Measurements from ENCODE around the gene MYO3B.
"Not testable (repeated sequence)": the region's sequence is repeated elsewhere in the genome, so short reads cannot be mapped to it uniquely, and the experiment has no call there.

The MYO3B gene

DNA sequence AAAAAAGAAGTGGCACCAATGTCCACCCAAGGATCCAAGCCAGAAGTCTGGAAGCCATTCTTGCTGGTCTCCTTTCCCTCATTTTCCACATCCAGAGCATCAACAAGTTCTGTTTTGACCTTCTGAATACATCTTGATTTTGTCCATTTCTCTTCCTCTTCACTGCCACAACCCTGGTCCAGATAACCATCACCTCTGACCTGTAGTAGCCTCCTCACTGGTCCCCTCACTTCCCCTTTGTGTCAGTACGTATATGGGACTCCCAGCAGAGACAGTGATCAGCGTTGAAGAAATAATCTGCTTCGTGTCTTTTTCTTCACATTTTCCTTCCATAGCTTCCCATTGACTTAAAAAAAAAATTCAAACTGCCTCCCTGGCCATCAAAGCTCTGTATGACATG is 427.9 kb downstream of the MYO3B start:
- no peak for DNase-seq

DNA sequence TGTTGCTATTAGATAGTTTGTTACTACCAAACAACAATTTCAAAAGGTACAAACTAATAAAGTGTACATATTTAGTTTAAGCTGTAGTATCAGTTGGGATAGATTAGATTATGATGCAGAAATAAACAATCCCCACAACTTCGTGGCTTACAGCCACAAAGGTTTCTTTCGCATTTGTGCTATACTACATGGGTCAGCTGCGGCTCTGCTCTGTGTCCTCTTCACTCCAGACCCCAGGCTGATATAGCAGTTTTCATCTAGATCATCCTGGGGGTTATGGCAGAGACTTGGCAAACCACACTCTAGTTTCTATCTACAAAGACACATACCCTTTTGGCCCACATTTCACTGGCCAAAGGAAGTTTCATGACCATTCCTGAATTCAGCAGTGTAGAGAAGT is 429.2 kb downstream of the MYO3B start:
- DNase-seq: no peak

DNA sequence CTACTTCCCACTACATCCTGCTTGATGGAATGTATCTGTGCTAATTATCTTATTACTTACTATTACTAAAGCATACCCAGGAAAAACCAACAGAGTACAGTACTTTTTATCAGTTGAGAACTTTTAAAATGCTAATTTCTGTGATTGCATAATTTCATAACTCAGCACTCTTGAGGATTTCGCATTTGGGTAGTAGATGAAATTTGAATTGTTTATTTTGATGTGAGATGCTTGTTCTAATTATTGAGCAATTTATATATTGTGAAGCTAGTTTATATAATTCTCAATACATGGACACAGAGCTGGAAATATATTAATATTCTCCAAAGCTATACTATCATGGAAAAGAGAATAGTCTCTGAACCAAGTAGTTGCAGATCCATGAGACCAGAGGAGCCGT is 432.7 kb downstream of the MYO3B start:
- DNase-seq: no peak

DNA sequence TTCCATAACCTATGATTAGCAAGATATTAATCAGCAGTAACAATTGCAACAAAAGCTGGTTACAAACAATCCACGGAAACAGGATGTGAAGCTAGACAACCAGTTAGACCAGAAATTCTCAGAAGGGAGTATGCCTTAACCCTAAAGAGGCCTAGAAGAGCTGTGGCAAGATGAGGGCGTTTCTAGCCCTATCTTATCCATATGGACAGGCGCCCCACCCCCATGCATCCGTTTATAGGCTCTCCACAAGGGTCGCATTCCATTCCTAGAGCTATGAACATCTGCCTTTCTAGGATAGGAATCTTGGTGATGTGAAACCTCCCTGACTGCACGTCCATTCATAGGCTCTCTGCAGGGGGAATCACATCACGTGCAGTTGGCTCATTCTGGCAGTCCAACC is 441.0 kb downstream of the MYO3B start:
- not testable (repeated sequence) for DNase-seq

DNA sequence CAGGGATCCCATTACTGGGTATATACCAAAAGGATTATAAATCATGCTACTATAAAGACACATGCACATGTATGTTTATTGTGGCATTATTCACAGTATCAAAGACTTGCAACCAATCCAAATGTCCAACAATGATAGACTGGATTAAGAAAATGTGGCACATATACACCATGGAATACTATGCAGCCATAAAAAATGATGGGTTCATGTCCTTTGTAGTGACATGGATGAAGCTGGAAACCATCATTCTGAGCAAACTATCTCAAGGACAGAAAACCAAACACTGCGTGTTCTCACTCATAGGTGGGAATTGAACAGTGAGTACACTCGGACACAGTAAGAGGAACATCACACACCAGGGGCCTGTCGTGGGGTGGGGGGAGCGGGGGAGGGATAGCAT is 457.1 kb downstream of the MYO3B start:
- not testable (repeated sequence) for DNase-seq

DNA sequence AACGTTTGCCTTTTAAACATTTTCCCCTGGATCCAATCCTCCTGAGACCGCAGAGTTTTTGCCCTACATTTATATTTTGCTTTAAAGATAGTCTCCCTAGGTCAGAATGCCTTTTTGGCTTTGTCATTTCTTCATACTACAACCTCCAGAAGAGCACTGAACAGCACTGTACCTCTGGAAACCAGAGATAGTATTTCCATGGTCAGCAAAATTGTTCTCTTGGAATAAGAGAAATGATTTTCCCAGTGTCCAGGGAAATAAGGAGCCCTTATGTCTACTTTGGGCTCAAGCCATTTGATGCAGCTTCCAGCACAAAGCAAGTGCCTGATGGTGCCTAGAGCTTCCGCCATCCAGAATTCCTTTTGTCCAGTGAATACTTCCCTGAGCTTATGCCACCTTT is 461.7 kb downstream of the MYO3B start:
- no peak for DNase-seq

DNA sequence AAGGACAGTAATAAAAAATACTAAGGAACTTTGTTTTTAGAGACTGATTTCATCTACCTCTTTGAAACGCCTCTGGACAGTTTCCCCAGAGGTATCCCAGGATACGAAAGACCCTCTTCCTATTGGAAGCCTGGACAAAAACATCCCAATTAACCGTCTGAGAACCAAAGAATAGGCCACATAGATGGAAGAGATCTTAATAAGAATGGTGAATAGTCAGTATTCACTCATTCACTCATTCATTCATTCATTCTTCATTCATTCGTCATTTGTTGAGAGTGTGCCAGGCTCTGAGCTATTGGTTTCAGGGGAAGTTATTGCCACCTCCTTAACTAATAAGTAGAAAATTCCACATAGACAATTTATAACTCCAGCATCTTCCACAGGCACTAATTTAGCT is 464.0 kb downstream of the MYO3B start:
- DNase-seq: no peak

DNA sequence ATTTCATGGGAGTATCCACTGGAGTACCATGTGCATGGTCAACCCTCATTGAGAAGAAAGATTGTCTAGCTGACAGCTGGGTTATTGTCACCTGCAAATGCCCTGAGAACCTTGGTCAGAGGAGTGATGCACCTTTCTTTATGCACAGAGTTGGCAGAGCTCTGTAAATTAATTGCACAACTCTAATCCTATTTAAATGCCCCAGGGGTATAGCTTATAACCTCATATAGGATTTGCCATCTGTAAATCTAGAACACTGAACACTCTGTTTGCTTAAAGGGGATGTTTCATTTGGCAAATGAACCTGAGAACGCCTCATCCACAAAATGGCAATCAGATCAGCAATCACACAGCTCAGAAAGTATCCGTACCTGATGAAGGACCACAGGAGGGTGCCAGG is 465.4 kb downstream of the MYO3B start:
- DNase-seq: no peak

DNA sequence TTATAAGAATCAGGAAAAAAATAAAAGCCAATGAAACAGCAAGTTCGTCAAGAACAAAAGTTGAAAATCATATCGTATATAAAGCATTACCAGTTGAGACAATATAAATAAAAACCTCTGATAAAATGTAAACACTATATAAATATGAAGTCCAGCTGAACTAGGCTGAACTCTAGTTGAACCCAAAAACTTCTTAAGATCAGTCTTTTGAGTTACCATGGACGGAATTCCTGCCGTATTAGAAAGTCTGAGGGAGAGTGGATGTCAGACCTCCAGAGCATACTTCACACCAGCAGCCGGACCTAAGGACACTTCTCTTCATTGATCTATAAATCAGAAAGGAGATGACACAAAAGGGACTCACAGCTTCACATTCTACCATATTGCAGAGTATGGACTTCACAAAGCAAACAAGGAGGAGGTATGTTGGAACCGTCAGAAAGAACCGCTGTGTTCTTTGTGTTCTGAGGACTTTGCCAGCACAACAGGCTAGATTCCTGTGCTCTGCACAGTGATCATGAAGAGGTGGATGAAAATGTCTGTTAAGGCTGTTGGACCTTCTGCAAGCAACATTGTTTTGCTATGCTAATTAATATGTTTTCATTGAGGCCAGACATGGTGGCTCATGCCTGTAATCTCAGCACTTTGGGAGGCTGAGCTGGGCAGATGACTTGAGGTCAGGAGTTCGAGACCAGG is 469.9 kb downstream of the MYO3B start:
- DNase-seq: no peak

DNA sequence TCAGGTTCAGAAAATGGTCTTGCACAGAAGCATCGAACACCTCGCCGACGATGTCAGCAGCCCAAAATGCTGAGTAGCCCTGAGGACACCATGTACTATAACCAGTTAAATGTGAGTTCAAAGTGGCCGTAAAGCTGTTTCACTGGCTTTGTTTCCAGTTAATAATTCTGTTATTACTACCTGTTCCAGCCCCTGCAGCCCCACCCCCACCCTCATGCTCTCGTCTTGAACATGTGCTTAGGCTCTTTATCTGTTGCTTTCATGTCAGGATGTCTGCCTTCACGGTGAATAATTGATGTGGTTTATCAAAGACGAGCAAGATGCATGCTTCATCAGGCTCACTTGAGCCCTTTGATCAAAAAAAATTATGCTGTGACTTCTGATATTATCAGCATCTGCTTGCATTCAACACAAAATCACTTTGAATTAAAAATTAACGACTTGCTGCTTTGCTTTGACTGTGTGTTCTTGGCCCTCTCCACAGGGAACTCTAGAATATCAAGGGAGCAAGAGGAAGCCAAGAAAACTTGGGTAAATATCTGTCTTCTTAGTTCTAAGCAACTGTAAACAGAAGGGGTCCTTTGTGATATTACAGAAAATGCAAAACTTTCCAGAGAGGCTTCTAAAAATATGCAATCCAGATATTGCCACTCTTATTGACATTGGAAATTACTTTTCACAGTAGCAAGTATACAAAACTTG is 473.8 kb downstream of the MYO3B start:
- DNase-seq: no peak

DNA sequence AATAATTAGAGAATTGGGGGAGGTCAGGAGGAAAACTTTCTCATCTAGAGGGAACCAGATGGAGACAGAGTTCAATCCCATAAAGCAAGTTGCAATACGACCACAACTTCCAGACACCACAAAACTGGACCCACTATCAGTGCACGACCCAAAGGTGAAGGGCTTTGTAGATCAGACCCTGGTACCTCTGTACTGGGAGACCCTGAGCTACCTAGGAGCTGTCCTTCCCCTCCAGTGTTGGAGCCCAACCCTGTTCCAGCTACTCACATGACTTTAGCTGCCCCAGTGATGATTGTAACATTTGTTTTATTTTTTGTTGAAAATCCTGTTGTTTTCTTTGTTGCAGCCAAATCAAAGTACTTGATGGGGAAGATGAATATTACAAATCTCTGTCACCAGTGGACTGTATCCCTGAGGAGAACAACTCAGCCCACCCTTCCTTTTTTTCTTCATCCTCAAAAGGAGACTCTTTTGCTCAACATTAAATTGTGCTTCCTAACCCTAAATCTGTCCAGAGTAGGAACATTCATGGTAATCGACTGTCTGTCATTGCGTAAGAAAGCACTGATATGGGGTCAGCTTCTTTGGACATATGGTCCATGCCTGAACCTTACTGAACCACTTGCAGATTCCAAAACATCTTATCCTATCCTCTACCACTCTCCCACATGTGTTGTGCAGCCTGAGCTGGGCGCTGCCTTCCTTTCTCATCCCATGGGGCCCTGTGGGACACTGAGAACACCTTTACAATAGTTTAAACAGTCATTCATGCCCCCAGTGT is 474.9 kb downstream of the MYO3B start:
- DNase-seq: no peak

DNA sequence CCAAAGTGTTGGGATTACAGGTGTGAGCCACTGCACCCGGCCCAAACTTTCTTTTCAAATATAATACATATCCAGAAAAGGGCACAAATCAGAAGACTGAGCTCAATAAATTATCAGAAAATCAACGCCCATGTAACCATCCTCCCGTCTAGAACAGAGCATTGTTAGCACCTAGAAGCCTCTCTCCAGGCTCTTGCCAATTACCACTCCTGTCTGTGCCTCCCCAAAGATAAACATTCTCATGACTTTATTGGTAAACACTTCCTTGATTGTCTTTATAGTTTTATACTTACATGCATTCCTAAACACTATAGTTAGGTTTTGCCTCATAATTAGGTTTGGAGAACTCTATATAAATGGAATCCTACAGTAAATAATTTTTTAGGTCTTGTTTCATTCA is 478.7 kb downstream of the MYO3B start:
- no peak for DNase-seq

DNA sequence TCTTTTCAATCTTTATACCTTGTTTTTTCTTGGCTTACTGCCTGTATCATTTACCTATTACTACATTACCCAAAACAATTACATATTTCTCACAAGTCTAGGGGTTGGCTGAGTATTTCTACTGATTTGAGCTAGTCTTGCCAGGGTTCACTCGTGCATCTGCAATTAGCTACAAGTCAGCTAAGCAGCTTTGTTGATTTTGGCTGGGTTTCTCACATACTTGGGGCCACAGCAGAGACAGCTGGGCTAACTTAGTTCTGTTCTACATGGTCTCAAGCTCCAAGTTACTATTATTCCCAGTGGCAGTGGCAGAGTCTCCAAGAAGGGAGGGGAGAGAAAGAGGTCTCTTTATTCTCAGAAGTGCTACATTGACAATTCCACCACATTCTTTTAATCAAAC is 482.5 kb downstream of the MYO3B start:
- no peak for DNase-seq

DNA sequence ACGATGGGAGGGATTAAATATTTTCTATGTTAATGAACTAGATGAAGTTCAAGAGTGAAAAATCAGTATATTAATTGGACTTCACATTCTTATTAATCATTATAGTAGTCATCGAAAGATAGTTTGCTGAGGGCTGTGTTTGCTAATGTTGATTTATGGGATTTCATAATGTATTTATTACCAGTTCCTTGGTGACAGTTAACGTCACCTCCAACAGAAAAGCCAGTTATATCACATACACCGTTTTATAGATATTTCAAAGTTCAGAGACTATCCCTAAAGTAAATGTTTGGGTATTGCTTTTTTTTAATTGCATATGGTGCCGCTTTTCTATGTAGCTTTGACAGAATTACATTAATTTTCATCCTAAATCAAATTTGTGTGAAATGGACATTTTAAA is 487.8 kb downstream of the MYO3B start:
- DNase-seq: no peak

DNA sequence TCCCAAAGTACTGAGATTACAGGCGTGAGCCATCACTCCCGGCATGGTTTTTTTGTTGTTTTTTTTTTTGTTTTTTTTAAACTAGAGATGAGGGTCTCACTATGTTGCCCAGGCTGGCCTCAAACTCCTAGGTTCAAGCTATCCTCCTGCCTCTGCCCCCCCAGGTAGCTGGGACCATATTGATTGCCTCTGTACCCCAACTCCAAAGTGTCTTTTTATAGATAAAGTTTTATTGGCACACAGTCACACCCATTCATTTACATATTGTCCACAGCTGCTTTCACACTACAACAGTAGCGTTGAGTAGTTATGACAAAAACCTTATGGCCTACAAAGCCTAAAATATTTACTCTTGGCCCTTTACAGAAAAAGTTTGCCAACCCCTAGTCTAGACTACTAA is 492.0 kb downstream of the MYO3B start:
- no peak for DNase-seq

DNA sequence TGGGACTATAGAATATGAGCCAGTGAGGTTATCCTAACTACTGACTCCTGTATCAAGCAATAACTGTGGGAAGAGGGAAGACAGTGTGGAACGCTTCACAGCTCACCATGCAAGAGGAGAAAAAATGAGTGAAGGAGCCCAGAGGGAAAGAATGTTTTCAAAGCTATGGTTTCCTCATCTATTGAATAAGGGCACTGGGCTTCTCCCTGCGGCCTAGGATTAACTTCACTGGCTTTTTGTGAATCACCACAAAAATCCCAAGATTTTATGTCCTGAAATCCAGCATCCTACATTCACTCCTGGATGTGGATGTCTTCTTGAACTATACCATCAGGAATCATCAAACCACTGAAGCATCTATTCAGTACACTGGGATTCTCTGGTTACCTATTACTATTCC is 492.7 kb downstream of the MYO3B start:
- DNase-seq: no peak

DNA sequence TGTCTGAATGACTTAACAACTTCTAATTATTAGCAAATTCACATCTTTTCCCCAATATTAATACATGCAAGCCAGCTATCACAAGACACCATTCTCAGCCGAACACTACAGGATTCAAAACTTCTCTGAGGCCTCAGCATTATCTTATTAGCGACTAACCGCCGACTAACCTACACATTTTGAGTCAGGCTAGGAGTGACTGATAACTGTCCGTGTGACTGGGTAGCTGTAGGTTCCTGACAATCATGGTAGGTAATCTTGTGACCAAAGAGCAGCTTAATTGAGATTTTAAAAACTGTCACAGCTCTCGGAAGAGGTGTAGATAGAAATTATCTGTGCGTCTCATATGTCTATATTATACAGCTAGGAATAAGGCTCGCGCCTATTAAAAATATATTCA is 493.1 kb downstream of the MYO3B start:
- no peak for DNase-seq

DNA sequence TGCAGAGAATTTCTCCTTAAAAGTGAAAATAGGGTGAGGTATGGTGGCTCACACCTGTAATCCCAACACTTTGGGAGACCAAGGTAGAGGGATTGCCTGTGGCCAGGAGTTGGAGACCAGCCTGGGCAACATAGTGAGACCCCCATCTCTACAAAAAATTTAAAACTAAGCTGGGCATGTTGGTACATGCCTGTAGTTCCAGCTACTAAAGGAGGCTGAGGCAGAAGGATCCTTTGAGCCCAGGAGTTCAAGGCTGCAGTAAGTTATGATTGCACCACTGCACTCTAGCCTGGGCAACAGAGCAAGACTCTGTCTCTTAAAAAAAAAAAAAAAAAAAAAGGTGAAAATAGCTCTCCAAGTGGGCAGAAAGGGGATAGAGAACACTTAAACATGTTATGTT is 496.3 kb downstream of the MYO3B start:
- DNase-seq: not testable (repeated sequence)

DNA sequence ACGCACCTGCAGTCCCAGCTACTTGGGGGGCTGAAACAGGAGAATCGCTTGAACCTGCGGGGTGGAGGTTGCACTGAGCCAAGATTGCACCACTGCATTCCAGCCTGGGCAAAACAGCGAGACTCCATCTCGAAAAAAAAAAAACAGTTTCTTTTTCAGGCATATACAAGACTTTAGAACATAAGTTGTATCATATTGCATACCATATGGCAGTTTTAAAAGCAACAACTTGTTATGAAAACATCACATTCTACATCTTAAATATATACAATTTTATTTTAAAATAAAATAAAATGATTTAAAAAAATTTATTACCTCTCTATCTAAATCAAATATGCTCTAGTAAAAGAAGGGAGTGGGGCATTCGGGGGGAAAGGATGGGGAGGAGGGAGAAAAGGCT is 497.8 kb downstream of the MYO3B start:
- no peak for DNase-seq

DNA sequence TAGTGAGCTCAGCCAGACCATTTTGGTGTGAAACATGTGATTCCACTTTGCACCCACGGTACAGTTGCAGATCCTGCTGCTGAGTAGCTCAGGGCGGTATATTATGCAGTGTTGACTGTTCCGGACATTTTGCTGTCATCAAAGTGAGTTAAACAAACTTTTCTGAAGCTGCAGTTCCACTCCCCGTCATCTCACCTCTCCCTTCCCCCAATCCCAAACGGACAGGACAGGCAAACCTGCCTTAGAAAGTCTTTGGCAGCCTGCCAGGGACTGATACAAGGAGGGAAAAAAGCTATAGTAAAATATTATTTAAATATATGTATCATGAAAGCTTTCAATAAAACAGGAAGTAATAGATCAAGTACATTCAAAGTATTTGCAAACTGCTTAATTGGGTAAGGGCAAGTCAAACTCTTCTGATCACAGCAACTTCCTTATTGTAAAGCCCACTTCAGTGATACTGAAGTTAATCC is 501.7 kb downstream of the MYO3B start:
- no peak for DNase-seq

DNA sequence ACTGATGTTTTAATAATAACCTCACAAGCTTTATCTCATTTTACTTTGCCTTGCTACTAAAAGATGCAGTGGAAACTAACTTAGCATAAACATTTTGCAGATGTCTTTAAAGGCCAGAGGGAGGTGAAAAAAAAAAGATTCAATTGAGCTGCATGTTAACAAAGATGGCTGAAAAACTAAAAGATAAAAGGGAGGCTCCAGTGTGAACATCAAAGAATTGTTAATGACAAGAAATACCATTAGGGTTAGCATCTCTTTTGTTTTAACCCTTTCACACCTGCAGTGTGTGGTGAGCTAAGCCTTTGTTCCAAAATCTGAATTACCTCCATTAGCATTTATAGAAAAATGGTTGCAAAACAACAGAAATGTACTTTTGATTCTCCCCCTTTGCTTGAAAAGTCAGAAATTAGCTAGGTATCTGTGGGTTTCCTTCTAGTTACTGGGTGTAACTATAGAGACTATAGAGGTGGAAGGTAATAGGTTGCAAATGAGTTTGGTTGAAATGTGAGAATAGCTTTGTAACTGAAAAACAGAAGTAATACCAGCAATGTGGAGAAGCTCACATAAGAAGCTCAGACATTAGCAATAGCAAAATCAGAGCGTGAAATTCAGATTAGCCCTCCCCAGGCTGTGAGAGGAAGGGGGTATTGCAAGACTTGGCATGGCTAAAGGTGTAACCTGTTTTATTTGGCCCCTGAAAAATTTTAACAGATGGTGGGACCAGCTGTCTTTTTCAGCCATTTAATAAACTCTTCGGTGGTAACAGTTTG is 502.4 kb downstream of the MYO3B start:
- no peak for DNase-seq

DNA sequence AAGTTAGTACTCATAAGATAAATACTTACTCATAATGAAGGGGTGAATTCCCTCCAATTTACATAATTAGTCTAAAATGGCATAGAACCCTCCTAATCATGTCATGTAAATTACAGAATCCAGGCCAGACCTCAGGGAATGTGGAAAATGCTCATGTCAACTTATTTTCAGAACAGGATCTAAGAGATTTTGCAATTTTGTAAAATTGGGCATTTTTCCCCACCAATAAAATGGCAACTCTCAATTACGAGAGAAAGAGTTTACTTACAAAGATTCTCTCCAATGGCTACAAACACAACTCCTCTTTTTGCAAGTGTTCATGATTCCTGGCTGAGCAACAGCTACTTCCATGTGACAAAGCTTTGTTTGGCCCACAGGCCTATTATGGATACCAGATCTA is 503.4 kb downstream of the MYO3B start:
- DNase-seq: no peak
